Stimulated activated naive CD8-positive, alpha-beta T cell treated with anti-CD3 and anti-CD28 coated beads, Interleukin-15, Interleukin-2, amounts not matched to agents 100 ng/mL and 50 ng/mL, for 24 hours (primary cell): ENCODE measurements around the gene CDH13.

Source experiments
- H3K27ac Mint-ChIP-seq: one replicate; pipeline ENCODE4 v1.8.0; 2021; ENCODE audit warnings: mild to moderate bottlenecking, mixed read lengths
- H3K27me3 Mint-ChIP-seq: one replicate; pipeline ENCODE4 v1.8.0; 2021; ENCODE audit warnings: mixed read lengths
- H3K36me3 Mint-ChIP-seq: one replicate; pipeline ENCODE4 v1.8.0; 2021; ENCODE audit warnings: low read depth, mixed read lengths
- H3K4me1 Mint-ChIP-seq: one replicate; pipeline ENCODE4 v1.8.0; 2021; ENCODE audit warnings: low read depth, mixed read lengths
- H3K4me3 Mint-ChIP-seq: one replicate; pipeline ENCODE4 v1.8.0; 2021; ENCODE audit warnings: mild to moderate bottlenecking, mixed read lengths
- H3K9me3 Mint-ChIP-seq: one replicate; pipeline ENCODE4 v1.8.0; 2021; ENCODE audit warnings: mixed read lengths

CDH13 gene

DNA sequence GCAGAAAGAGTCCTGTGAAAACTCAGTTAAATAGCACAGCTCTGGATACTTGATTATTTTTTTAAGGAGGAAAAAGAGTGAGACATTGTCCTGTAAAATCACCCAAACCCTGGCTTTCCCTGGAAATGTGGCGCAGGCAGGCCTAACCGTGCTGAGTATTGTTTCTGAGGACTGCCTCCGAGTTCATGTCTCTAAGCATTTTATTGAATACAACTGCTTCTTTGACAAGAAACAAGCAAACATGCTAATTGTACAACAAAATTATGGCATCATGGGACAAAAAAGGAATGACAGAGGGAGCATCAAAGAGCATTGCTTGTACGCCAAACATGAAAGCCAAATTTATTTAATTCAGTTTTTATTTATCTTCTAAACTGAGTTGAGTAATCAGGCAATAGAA lies 1116.5 kb downstream of the CDH13 start:
- no peaks in the 10 kb centered on the region for H3K27me3 Mint-ChIP-seq
- H3K9me3 Mint-ChIP-seq = no peaks in the 10 kb centered on the region
- no peak overlapping the region for H3K27ac Mint-ChIP-seq
- no peaks in the 10 kb centered on the region for H3K36me3 Mint-ChIP-seq
- no peak overlapping the region for H3K4me3 Mint-ChIP-seq
- no peaks in the 10 kb centered on the region for H3K4me1 Mint-ChIP-seq

DNA sequence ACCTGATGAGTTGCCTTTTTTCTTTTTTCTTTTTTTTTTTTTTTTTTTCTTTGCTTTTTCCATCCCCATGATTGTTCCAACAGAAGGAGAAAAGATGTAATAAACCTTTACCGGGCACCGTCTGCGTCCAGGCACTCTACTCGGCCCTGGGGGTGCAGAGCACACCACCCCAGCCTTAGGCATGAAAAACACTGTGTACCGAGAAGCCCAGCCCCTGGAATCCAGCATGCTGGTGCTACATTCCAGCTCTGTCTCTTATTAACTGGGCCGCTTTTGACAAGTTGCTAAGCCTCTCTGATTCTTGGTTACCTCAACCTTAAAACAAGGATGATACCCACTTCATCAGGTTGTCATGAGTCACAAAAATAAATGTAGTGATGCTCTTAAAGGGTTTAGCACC lies 1117.0 kb downstream of the CDH13 start:
- no peak overlapping the region for H3K4me3 Mint-ChIP-seq
- no peaks in the 10 kb centered on the region for H3K36me3 Mint-ChIP-seq
- H3K27me3 Mint-ChIP-seq = peaks cover 2% of the 10 kb centered on the region
- no peaks in the 10 kb centered on the region for H3K4me1 Mint-ChIP-seq
- H3K9me3 Mint-ChIP-seq = no peaks in the 10 kb centered on the region
- no peak overlapping the region for H3K27ac Mint-ChIP-seq

- Mint-ChIP-seq H3K4me1 (no peaks in the 10 kb centered on the region), H3K36me3 (no peaks in the 10 kb centered on the region), H3K27ac (no peak overlapping the region), H3K9me3 (no peaks in the 10 kb centered on the region), H3K4me3 (no peak overlapping the region), H3K27me3 (peaks cover 7% of the 10 kb centered on the region)
Observed at GRCh38 chr16:83744441-83744981, 1117.7 kb downstream of the CDH13 start.

GRCh38 chr16:83746611-83747010 lies 1119.8 kb downstream of the CDH13 start:
- Mint-ChIP-seq H3K27ac (no peak overlapping the region), H3K36me3 (no peaks in the 10 kb centered on the region), H3K4me1 (no peaks in the 10 kb centered on the region), H3K9me3 (no peaks in the 10 kb centered on the region), H3K4me3 (no peak overlapping the region), H3K27me3 (peaks cover 16% of the 10 kb centered on the region)

DNA sequence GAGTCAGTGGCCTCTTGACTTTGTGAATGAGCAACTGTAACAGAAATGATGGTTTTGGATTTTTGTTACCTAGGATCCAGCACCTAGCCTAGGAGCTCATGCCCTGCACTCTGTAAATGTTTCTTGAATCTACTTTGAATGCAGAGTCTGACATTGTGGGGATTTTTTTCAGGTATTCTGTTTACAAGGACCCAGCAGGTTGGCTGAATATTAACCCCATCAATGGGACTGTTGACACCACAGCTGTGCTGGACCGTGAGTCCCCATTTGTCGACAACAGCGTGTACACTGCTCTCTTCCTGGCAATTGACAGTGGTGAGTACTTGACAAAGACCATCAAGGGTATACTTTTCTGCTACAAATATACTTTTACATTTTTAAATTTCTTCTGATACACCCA lies 1121.2 kb downstream of the CDH13 start:
- H3K36me3 Mint-ChIP-seq = no peaks in the 10 kb centered on the region
- H3K27me3 Mint-ChIP-seq = peaks cover 25% of the 10 kb centered on the region

GRCh38 chr16:83755391-83755790 lies 1128.6 kb downstream of the CDH13 start:
- Mint-ChIP-seq H3K4me1 (no peaks in the 10 kb centered on the region), H3K4me3 (no peak overlapping the region), H3K36me3 (no peaks in the 10 kb centered on the region), H3K9me3 (peaks cover 11% of the 10 kb centered on the region), H3K27ac (no peak overlapping the region), H3K27me3 (peaks cover 32% of the 10 kb centered on the region)

More for the DNA sequence above, 1121.2 kb downstream of the CDH13 start:
- Mint-ChIP-seq H3K4me3 (no peak overlapping the region), H3K4me1 (no peaks in the 10 kb centered on the region), H3K27ac (no peak overlapping the region), H3K9me3 (no peaks in the 10 kb centered on the region)

- no peaks in the 10 kb centered on the region for H3K9me3 Mint-ChIP-seq
- no peaks in the 10 kb centered on the region for H3K36me3 Mint-ChIP-seq
Observed at GRCh38 chr16:83762141-83762991, 1135.6 kb downstream of the CDH13 start.

GRCh38 chr16:83762992-83763358 lies 1136.2 kb downstream of the CDH13 start:
- Mint-ChIP-seq H3K4me1 (no peaks in the 10 kb centered on the region), H3K36me3 (no peaks in the 10 kb centered on the region), H3K4me3 (no peak overlapping the region), H3K27ac (no peak overlapping the region), H3K27me3 (peaks cover 4% of the 10 kb centered on the region), H3K9me3 (no peaks in the 10 kb centered on the region)

More at GRCh38 chr16:83762141-83762991, 1135.6 kb downstream of the CDH13 start:
- H3K4me1 Mint-ChIP-seq = no peaks in the 10 kb centered on the region
- no peak overlapping the region for H3K27ac Mint-ChIP-seq
- no peak overlapping the region for H3K4me3 Mint-ChIP-seq
- peaks cover 4% of the 10 kb centered on the region for H3K27me3 Mint-ChIP-seq

DNA sequence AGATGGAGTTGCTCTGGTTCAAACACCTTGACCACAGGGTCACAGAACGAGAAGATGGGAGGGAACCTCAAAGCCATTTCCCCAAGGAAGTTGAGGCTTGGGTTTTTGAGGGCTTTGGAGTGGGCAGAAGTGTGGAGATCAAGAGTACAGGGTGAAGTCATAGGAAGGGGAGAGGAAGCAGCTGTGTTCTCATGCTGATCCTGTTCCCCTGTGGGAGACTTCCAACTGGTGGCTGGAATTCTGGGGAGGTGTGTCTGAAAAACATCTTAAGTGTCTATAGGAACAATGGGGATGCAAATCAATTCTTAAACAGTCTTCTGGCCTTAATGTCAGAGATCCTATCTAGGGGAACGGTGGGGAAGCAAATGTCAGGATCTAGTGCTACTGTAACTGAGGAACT lies 1142.2 kb downstream of the CDH13 start:
- no peak overlapping the region for H3K4me3 Mint-ChIP-seq
- H3K36me3 Mint-ChIP-seq = no peaks in the 10 kb centered on the region
- no peaks in the 10 kb centered on the region for H3K9me3 Mint-ChIP-seq
- peaks cover 9% of the 10 kb centered on the region for H3K4me1 Mint-ChIP-seq
- H3K27me3 Mint-ChIP-seq = peaks cover 7% of the 10 kb centered on the region
- no peak overlapping the region for H3K27ac Mint-ChIP-seq

- peaks cover 9% of the 10 kb centered on the region for H3K4me1 Mint-ChIP-seq
Observed at GRCh38 chr16:83769397-83770008, 1142.7 kb downstream of the CDH13 start.

DNA sequence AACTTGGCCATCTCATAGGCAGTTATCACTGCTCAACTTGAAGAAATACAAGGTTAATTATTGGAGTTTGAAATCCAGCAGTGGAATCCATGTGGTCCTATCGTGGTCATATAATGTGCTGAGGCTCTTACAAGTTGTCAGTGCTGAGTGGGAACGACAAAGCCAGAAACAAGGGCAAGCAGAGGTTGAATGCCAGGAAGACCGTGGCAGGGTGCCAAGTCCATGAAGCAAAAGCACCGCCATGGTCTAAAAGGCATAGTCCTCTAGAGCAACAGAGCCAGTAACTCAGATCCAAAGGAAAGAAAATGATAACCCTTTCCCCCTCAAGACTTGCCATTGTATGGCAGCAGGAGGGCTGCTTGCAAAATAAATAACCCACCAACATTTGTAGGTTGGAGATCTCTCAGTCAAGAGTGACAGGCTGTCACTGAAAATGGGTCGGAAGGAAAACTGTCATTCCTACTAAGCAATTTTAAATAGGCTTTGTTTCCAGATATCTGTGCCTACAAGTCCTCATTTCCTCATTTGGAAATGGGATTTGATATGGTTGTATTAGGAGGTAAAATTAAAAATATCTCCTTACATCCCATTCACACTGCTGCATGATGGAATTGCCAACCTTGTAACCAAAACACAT lies 1144.7 kb downstream of the CDH13 start:
- Mint-ChIP-seq H3K27me3 (peaks cover 14% of the 10 kb centered on the region), H3K4me1 (peaks cover 9% of the 10 kb centered on the region)

More at GRCh38 chr16:83769397-83770008, 1142.7 kb downstream of the CDH13 start:
- H3K9me3 Mint-ChIP-seq = no peaks in the 10 kb centered on the region
- H3K27me3 Mint-ChIP-seq = peaks cover 7% of the 10 kb centered on the region
- no peaks in the 10 kb centered on the region for H3K36me3 Mint-ChIP-seq
- no peak overlapping the region for H3K27ac Mint-ChIP-seq
- H3K4me3 Mint-ChIP-seq = no peak overlapping the region

GRCh38 chr16:83772806-83773205 lies 1146.0 kb downstream of the CDH13 start:
- H3K9me3 Mint-ChIP-seq = no peaks in the 10 kb centered on the region
- H3K4me1 Mint-ChIP-seq = peaks cover 9% of the 10 kb centered on the region
- no peaks in the 10 kb centered on the region for H3K36me3 Mint-ChIP-seq
- H3K27me3 Mint-ChIP-seq = peaks cover 14% of the 10 kb centered on the region
- H3K4me3 Mint-ChIP-seq = no peak overlapping the region
- H3K27ac Mint-ChIP-seq = no peak overlapping the region

More for the DNA sequence above, 1144.7 kb downstream of the CDH13 start:
- no peak overlapping the region for H3K4me3 Mint-ChIP-seq
- H3K36me3 Mint-ChIP-seq = no peaks in the 10 kb centered on the region
- H3K9me3 Mint-ChIP-seq = no peaks in the 10 kb centered on the region
- no peak overlapping the region for H3K27ac Mint-ChIP-seq

DNA sequence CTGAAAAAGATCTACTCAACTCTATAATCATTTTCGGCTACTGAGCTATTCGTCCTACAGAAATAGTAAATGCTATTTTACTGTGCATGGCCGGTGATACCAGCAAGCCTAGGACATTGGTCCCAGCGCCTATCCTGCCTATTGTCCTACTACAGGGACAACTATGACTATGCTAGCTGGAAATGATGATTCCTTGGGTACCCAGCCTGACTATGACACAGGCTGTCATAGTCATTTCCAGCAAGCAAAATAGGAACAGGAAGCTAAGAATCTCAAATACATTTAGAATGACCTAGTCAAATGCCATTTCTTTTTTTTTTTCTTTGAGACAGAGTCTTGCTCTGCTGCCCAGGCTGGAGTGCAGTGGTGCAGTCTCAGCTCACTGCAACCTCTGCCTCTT lies 1147.3 kb downstream of the CDH13 start:
- H3K27ac Mint-ChIP-seq = no peak overlapping the region
- H3K36me3 Mint-ChIP-seq = no peaks in the 10 kb centered on the region
- no peaks in the 10 kb centered on the region for H3K9me3 Mint-ChIP-seq
- H3K4me3 Mint-ChIP-seq = no peak overlapping the region
- peaks cover 6% of the 10 kb centered on the region for H3K4me1 Mint-ChIP-seq
- peaks cover 14% of the 10 kb centered on the region for H3K27me3 Mint-ChIP-seq

GRCh38 chr16:83776944-83777343 lies 1150.2 kb downstream of the CDH13 start:
- Mint-ChIP-seq H3K9me3 (no peaks in the 10 kb centered on the region), H3K4me1 (no peaks in the 10 kb centered on the region), H3K27me3 (peaks cover 12% of the 10 kb centered on the region), H3K36me3 (no peaks in the 10 kb centered on the region), H3K27ac (no peak overlapping the region), H3K4me3 (no peak overlapping the region)

- H3K4me3 Mint-ChIP-seq = no peak overlapping the region
- no peaks in the 10 kb centered on the region for H3K36me3 Mint-ChIP-seq
- no peak overlapping the region for H3K27ac Mint-ChIP-seq
- no peaks in the 10 kb centered on the region for H3K4me1 Mint-ChIP-seq
- no peaks in the 10 kb centered on the region for H3K9me3 Mint-ChIP-seq
- peaks cover 15% of the 10 kb centered on the region for H3K27me3 Mint-ChIP-seq
Observed at GRCh38 chr16:83779886-83780285, 1153.1 kb downstream of the CDH13 start.
